Endometrial microvascular endothelial cells (primary cell): ENCODE measurements around the gene OSBPL1A. TPM values are rescaled to one million over a fixed set of nuclear protein-coding genes. Genes with fewer than 3 reads are reported as not detected.

Source experiments
- in situ Hi-C: cut with HindIII; loops from 2 replicates; pipeline ENCODE4 v1.10.0; 2017; ENCODE audit warnings: low sequenced_read_pairs, low pct_unique_long_range_greater_than_20kb; ENCODE audit errors: inconsistent ontology term
- total RNA-seq: library from RNA; depleted of rRNA; stranded (reverse); fragments of >200 nt; gene quantifications from one replicate; pipeline ENCODE4 v1.2.3, GENCODE V29; 2015; ENCODE audit errors: inconsistent ontology term

OSBPL1A gene
- total RNA-seq, 1 donor from 2014 or later, result 24.6 TPM

DNA sequence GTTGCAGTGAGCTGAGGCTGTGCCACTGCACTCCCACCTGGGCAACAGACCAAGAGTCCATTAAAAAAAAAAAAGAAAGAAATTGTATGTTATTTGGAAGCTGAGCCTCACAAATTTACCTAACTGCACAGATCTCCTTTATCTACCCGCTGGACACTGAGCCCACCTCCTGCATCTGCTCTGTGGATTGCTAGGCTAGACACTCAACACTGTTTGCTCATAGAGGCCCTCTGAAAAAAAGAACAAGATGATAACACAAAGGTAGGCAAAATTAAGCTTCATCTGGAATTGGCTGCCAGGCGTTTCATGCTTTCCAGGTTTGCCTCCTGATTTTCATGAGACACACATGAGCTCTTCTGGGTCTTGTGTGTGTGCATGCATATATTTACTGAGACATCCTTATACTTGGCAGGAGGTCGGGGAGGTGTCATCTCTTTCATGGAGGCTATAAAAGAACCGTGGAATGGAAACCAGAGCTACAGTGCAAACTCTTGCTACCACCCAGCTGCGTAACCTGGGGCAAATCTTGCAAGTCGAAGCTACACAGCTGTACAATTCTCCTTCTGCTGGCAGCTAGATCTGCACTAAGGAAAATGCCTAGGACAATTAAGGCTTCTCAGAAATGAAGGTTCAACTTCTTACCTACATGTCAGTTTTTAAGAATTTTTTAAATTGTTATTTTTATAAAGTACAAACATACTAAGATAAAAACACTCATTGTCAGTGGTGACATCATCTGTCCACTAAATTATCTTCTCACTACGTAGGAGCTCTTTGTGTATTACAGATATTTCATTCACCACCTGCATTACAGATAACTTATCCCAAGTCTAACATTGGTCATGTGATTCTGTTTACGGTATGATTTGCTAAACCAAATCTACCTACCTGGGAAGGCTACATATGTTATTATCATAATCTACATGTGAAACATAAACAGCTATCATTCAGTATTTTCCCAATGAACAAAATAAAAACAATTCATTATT, 195.6 kb downstream of the OSBPL1A start:
- in situ Hi-C loops, result no loop called here

DNA sequence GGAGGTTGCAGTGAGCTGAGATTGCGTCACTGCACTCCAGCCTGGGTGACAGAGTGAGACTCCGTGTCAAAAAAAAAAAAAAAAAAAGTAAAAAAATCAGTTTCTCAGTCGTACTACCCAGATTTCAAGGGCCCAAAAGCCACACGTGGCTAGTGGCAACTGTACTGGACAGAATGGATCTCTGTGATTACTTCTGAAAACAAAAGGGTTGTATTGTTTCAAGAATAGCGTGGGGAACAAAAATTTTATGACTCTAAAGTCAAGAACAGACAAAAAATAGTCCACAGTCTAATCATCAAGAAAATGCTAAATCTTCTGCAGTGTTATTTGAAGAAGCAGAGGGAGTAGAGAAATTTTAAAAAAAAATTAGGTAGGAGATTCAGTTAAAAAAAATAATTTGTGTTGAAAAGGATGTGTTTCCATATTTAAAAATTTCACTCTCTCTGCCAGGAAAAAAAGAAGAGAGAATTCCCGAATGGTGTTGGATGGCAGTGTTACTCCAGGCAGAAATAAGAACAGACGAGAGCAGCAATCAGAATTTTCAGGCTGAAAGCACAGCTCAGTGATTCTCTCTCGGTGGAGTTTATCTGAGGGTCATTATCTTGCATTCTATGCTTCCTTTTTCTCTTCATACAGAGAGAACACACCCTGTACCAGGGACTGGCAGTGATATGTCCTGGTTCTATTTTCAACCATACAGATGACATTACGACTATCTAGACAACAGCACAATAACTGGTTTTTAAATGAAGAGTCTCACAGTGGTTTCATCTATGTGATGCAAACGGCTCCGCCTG, 196.9 kb downstream of the OSBPL1A start:
- in situ Hi-C loops, result no loop called here

DNA sequence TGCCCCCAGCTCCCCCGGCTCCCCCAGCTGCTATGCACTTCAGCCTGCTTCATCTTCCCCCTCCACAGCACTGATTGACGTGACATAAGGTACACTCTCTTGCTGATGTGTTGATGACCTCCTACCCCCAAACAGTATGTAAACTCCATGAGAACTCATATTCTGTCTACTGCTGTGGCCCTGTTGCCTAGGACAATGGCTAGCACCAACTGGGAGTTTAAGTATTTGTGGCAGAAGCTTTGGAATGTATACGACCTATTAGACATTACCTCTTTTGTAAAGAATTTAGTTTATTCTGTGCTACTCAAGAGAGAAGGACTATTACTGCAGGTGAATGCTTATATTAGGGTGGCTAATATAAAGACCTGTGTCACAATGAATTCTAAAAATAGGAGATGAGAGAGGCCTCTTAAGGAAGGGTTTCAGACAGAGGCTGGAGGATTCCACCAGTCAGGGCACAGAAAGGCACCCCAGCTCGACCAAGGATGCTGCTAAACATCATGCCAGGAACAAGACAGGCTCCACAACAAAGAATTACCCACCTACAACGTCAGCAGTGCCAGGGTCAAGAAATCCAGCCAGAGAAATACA, 198.2 kb downstream of the OSBPL1A start:
- in situ Hi-C loops, result no loop called here

DNA sequence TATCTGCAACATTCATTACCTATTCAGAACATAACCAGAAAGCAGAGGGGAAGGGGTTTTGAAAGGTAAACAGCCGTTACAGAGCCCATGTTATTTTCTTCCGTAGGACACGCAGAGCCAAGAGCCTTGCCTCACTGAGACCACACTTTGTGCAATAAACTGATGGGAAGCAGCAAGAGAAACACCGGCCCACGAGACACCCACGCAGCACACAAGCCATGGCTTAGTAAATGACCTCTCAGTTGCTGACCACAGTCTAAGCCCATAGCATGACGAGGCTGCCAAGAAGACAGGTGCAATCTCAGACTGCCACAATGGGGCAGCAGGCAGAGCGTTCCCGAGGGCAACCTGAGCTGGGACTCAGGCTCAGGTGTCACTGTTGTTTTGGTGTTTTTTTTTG, 199.2 kb downstream of the OSBPL1A start:
- in situ Hi-C loops, result no loop called here

DNA sequence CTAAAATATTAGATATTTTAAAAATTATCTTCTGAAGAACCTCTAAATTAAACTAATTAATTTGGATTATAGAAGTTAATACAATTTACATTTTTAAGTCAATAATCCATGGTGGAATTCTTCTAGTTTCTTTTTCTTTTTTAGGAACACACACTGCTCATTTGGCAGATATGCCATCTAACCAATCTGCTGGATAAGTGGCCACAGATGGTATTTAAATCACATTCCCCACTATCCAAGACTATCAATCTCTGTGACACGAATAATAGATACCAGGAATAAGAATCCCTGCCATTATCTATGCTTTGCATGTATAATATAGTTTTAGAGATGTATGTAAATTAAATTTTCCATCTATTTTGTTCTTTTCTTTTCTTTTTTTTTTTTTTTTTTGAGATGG, 200.2 kb downstream of the OSBPL1A start:
- in situ Hi-C loops, result no loop called here

DNA sequence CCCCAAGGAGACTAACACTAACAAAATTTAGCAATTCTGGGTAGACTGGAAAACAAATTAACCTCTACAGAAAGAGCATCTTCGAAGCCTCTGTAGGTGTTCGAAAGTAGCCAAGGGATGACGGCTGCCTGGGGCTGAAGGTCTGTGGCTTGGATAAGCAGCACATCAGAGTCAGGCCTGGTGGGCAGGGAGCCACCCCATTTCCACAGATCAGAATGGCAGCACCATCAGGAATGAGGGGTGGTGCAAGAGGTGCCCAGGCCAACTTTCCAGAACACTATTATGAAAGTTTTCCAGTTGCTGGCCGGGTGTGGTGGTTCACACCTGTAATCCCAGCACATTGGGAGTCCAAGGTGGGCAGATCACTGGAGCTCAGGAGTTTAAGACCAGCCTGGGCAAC, 200.9 kb downstream of the OSBPL1A start:
- in situ Hi-C loops, result no loop called here

DNA sequence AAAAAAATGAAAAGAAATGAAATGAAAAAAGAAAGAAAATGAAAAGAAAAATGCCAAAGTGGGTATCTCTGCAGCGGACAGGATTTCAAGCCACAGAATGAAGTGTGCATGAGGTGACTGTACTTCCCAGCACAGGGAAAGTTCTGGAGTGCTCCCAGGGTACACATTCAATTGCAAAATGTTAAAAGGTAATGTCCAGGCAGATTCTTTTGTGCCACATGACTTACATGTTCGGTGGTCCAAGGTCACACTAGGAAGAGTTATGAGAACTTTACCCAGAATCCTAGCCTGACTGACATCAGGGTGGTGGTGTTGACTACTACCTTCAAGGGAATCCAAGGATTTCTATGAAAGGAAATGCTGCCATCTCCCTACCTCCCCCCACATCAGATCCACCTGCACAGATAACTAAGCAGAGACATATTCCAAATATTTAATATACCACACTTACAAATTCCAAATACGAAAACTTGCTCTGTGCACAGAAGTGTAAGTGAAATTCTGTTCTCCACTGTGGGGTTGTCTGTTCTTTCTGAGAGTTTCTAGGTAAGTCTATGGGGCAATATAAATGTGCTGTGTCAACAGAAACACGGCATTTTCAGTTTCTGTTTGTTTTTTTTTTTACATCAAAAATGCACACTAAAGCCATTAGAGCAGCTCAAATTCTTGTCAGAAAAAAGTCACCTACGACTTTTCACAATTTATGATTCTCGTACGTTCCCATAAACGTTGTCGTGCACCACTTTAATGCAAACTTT, 202.1 kb downstream of the OSBPL1A start:
- in situ Hi-C loops, result no loop called here

DNA sequence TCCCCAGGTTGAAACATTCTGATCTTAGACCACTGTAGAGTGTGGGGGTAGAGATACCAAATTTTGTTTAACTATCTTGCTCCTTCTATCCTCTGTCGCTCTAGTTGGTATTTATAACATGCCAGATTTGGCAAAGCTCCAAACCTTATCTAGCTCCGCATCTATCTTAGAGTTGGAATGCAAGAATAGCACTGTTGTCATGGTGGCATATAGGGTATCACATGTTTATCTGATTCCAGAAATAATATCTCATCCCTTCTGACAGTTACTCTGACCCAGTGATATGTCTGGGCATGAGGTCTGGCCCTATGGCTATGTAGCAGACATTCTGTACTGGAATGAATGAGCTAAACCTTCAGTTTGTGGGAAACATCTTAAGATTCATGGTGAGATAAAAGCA, 207.0 kb downstream of the OSBPL1A start:
- in situ Hi-C loops, result no loop called here

DNA sequence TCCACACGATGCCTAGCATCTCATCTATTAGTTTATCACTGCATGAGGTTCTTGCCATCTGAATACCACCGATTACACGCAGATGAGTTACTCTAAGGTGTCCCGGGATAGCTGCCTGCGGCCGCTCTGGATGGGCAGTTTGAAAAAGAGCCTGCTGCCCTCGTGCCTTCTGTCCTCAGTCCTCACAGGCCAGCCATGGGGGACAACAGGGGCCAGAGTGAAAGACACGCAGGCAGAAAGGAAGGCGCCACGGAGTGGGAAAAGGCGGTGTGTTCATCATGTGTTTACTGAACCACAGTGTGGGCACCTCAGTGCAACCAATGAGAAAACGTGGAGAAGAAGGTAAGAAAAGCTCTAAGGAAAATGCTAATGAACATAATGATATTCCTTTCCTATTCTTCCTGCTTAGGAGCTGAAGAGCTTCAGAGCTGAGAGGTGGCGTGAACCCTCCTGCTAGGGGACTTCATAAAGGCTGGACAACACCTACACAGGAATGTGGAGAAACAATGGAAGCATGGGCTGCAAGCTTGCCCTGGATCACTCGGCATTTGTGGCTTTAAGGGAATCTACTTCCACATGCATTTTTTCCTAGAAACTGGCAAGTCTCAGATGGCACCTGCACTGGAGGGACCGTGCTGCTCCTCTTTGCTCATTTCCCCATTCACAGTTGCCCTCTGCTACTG, 207.8 kb downstream of the OSBPL1A start:
- in situ Hi-C loops, result no loop called here

DNA sequence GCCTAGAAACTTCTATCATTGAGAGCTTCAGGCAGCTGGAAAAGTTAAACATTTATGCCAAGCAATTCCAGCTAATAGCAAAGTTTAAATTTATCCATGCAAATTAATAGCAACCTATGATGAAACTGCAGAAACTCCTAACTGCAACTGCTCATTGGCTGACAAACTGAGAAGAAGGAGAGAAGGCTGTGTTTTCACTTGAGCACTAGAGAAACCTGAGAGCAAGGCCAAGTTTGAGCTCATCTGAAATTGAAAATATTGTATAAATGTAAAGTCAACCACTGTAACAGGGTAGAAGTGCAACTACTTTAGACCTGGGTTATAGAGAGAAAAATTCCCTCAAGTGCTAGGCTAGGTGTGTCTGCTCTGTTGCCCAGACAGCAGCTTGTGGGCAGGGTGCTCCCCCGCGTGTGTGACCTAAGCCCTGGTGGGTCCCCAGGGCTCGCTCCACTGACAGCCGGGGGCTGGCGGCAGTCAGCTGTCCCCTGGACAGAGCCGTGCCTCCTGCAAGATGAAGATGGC, 208.6 kb downstream of the OSBPL1A start:
- in situ Hi-C loops, result no loop called here

DNA sequence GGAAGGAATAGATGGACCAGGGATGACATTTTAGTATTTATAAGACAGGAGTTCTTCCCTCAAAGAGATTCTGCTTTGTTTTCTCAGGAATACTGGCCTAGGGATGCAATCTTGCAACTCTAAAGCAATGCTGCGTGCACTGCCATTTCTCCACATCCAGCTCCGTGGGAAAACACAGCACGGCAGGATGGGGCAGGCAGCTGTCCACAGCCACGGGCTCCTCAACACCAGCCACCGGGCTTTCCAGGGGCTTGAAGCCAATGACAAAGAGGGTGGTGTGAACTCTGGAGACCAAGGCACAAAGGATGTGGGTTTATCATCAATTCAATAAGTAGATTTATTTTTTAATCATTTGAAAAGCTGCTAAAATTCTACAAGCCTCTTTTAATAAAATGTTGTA, 209.5 kb downstream of the OSBPL1A start:
- in situ Hi-C loops, result no loop called here

DNA sequence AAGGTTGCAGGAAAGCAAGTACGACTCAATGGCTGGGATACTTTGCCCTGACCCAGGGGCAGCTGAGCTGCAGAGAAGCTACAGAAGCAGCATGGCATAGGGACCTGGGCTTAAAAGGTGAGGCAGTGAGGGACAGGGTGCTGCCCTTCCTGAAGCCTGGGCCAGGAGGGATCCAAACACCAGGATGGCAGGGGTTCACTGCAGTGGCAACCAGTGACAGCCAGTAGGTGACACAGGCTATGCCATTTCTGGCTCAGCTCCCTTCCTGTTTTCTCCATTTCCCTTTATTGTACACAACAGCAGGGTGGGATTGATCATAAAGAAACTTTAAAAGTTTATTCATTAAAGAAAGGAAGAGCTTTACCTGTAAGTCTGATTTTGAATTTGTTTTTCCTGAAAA, 209.9 kb downstream of the OSBPL1A start:
- in situ Hi-C loops, result no loop called here

DNA sequence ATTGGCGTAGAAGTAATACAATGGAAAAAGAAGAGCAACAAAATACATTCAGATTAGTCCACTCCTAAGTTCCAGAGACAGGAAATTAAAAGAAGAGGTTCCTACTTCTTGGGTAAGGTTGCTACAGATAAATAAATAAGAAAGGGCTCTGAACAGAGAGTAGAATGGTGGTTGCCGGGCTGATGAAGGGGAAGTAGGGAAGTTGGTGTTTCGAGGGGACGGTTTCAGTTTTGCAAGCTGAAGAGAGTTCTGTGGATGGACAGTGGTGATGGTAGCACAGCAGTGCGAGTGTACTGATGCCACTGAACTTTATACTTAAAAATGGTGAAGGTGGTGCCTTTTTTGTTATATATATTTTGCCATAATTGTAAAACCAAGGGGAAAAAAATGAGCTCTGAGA, 210.6 kb downstream of the OSBPL1A start:
- in situ Hi-C loops, result no loop called here

DNA sequence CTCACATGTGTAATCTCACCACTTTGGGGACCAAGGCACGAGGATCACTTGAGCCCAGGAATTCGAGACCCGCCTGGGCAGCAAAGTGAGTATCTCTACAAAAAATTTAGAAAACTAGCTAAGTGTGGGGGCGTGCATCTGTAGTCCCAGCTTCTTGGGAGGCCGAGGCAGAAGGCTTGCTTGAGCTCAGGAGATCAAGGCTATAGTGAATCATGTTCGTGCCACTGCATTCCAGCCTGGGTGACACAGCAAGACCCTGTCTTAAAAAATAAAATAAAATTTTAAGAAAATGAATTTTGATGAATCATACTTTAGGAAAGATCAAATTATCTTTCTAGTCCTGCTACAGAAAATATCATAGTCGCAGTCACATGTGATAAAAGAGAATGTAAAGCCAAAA, 211.8 kb downstream of the OSBPL1A start:
- in situ Hi-C loops, result no loop called here

DNA sequence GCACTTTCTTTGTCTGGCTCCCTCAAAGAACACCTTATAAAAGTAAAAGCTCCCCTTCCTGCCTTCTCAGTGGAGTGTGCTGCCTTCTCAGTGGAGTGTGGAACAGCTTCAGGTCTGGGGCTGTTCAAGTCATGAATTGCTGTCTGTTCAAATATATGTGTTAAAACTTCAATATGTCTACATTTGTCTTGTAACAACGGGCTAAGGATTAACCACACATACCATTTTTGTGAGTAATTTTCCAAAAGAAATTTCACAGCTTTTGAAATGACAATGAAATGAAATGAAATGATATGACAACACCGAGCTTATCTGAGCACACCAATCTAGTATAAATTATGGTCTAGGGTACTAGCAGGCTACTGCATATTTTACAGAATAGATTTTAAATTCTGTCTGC, 215.8 kb downstream of the OSBPL1A start:
- in situ Hi-C loops, result no loop called here

DNA sequence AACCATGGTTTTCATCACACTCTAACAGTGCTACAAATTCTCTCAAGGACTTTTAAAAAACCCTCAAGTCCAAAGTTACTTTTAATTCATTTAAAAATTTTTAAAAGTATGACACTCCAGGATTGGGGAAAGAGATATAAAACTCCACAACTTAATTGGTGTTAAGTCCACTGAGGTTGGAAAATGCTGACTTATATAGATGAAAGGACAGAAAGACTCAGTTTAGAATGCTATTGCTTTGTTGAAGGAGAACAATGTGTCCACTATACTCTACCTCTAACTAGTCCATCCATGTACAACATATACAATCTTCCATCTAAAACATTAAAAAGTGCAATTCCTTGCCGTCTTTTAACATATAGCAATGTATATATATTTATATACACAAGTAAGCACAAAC, 217.6 kb downstream of the OSBPL1A start:
- in situ Hi-C loops, result no loop called here

DNA sequence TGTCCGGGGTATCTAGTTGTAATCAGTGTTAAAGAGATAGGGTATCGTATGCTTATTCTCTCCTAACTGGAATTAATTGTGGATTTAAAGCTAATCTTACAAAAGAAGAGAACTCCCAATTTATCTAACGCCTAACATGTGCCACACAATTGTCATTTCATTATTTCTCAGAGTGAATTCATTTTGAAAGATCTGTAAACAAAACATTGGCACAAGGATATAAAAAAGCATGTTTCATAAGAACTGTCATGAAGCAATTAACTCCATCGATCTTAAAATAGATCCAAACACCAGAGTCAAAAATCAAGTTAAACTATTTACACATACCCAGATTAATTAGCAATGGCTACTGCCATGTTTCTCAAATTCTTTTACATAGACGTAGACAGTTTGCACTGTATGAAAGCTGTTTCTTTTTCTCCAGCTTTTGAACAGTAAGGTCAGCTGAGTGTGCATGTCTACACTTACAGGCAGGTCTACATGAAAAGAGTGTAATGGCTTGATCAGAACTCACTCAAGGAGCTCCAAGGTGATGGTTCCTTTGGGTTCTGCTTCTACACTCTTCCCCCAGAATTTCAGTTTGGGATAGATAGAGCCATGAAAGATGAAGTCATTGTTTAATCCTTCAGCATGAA, 220.0 kb downstream of the OSBPL1A start:
- in situ Hi-C loops, result no loop called here
